GM12878 (cell line): ENCODE measurements around the gene SRI. TPM values are rescaled to one million over a fixed set of nuclear protein-coding genes. Genes with fewer than 3 reads are reported as not detected.

Experiments
- ATAC-seq: fragments of 200-7000 bp; cut with Tn5 transposase; 3 replicates; pipeline ENCODE4 v1.9.1; 2020; ENCODE audit warnings: mild to moderate bottlenecking, moderate library complexity
- BruUV-seq: library from RNA; stranded (reverse); fragments of 400-500 nt; replicated peaks from 2 replicates; lab custom pipeline; 2021; lab: Mats Ljungman, UMichigan
- CTCF ChIA-PET: fragments of 300-600 bp; sonication (Branson Sonifier 250); formaldehyde crosslinking; extraction: SDS; loops from one replicate; lab custom pipeline; 2021; ENCODE audit warnings: inconsistent platforms; lab: Yijun Ruan, JAX
- POLR2A ChIA-PET: fragments of 350-600 bp; formaldehyde crosslinking; extraction: SDS; loops from one replicate; lab custom pipeline; 2021; ENCODE audit warnings: inconsistent platforms; lab: Charles Lee
- RAD21 ChIA-PET: fragments of 300-600 bp; sonication (Branson Sonifier 250); formaldehyde crosslinking; loops from one replicate; lab custom pipeline; 2023; ENCODE audit warnings: antibody characterized with exemption; ENCODE audit not compliant: unreplicated experiment; lab: Charles Lee
- SMC1A ChIA-PET: fragments of 300-600 bp; sonication (Branson Sonifier 250); formaldehyde crosslinking; loops from one replicate; lab custom pipeline; 2023; ENCODE audit not compliant: unreplicated experiment, uncharacterized antibody; lab: Charles Lee
- DNase-seq: peaks from one replicate; pipeline ENCODE4 v3.0.0-alpha.2; 2011; ENCODE audit warnings: low read depth, low spot score
- FAIRE-seq: peaks from 3 replicates; lab custom pipeline; 2011; peaks lifted over from hg19 to GRCh38; lab: Jason Lieb, UNC
- H2AFZ ChIP-seq: 2 replicates; pipeline ENCODE4 v1.6.0; 2011; ENCODE audit warnings: low read depth, low read length, control low read depth; ENCODE audit not compliant: control insufficient read depth
- H3K27ac ChIP-seq: 2 replicates; pipeline ENCODE4 v1.5.1; 2011; ENCODE audit warnings: control low read depth; ENCODE audit not compliant: control insufficient read depth, insufficient read depth
- H3K27me3 ChIP-seq, 2 experiments: replicated peaks in 1 of 2; 2 replicates each; pipeline versions ENCODE4 v1.6.0 to v1.6.1; 2011; ENCODE audit warnings: low read length in 1 of 2; ENCODE audit not compliant: control insufficient read depth in 2 of 2, insufficient read depth in 2 of 2
- H3K36me3 ChIP-seq, 2 experiments: 2 replicates each; pipeline ENCODE4 v1.5.1; 2011; ENCODE audit warnings: low read length in 1 of 2; ENCODE audit not compliant: control insufficient read depth in 2 of 2, insufficient read depth in 2 of 2
- H3K4me1 ChIP-seq: 2 replicates; pipeline ENCODE4 v1.6.1; 2011; ENCODE audit warnings: mild to moderate bottlenecking, low read length, moderate library complexity, mixed read lengths; ENCODE audit not compliant: control insufficient read depth, insufficient read depth
- H3K4me2 ChIP-seq: 2 replicates; pipeline ENCODE4 v1.6.0; 2011; ENCODE audit warnings: control low read depth; ENCODE audit not compliant: control insufficient read depth, insufficient read depth
- H3K4me3 ChIP-seq: fragments of 200-600 bp; sonication (generic); 2 replicates; pipeline ENCODE4 v1.5.1; 2016
- H3K79me2 ChIP-seq: 2 replicates; pipeline ENCODE4 v1.6.0; 2011; ENCODE audit warnings: low read length; ENCODE audit not compliant: control insufficient read depth, insufficient read depth
- H3K9ac ChIP-seq: 2 replicates; pipeline ENCODE4 v1.8.0; 2011; ENCODE audit warnings: low read length, control low read depth, mixed read lengths; ENCODE audit not compliant: control insufficient read depth, insufficient read depth
- H3K9me3 ChIP-seq: replicated peaks from 3 replicates; pipeline ENCODE4 v1.5.1; 2011; ENCODE audit warnings: mild to moderate bottlenecking, low read length; ENCODE audit not compliant: control insufficient read depth, insufficient read depth
- H4K20me1 ChIP-seq: 2 replicates; pipeline ENCODE4 v1.6.0; 2011; ENCODE audit not compliant: control insufficient read depth, insufficient read depth
- CBX3 ChIP-seq: fragments of 200-600 bp; sonication (generic); IDR thresholded peaks from 2 replicates; pipeline ENCODE4 v1.6.1; 2016; ENCODE audit warnings: low read depth, borderline replicate concordance
- CHD4 ChIP-seq: fragments of 200-600 bp; sonication (generic); IDR thresholded peaks from 2 replicates; pipeline ENCODE4 v1.6.1; 2016; ENCODE audit warnings: mild to moderate bottlenecking
- ETV6 ChIP-seq, 2 experiments: fragments of 450-650 bp in 1 of 2; IDR thresholded peaks in 1 of 2; conservative IDR thresholded peaks in 1 of 2; 2 replicates each; pipeline ENCODE4 v1.6.1; 2014; ENCODE audit warnings: antibody characterized with exemption in 1 of 2, borderline replicate concordance in 1 of 2, low read depth in 1 of 2, mild to moderate bottlenecking in 1 of 2, moderate library complexity in 1 of 2
- HCFC1 ChIP-seq: fragments of 150-350 bp; IDR thresholded peaks from 2 replicates; pipeline ENCODE4 v1.6.1; 2014; ENCODE audit warnings: low read length
- NRF1 ChIP-seq: conservative IDR thresholded peaks from 2 replicates; pipeline ENCODE4 v1.6.1; 2011; ENCODE audit warnings: mild to moderate bottlenecking, low read depth, low read length, improper control_type of control experiment
- POLR2AphosphoS2 ChIP-seq: IDR thresholded peaks from 2 replicates; pipeline ENCODE4 v1.6.1; 2011; ENCODE audit warnings: low read depth, mild to moderate bottlenecking, low read length, improper control_type of control experiment, moderate library complexity
- RUNX3 ChIP-seq: IDR thresholded peaks from 2 replicates; pipeline ENCODE4 v1.6.1; 2012; ENCODE audit warnings: low read length, inconsistent platforms
- STAT3 ChIP-seq: IDR thresholded peaks from 2 replicates; pipeline ENCODE4 v1.6.1; 2011; ENCODE audit warnings: low read depth, low read length, improper control_type of control experiment
- TCF12 ChIP-seq: IDR thresholded peaks from 2 replicates; pipeline ENCODE4 v1.6.1; 2011; ENCODE audit warnings: low read depth, mild to moderate bottlenecking, low read length
- YY1 ChIP-seq: IDR thresholded peaks from 2 replicates; pipeline ENCODE4 v1.6.1; 2011; ENCODE audit warnings: low read depth, mild to moderate bottlenecking, low read length
- WGBS: methylation state at CpG from one replicate; pipeline ENCODE4 v1.1.6; 2016; ENCODE audit warnings: low lambda C conversion rate; ENCODE audit not compliant: insufficient replicate concordance, insufficient coverage; ENCODE audit errors: missing lambda C conversion rate; 5-methylcytosine and 5-hydroxymethylcytosine counted together
- in situ Hi-C: fragments of 300-500 bp; cut with MboI; formaldehyde crosslinking; loops from 9 replicates; pipeline ENCODE4 v1.14.3; 2018; ENCODE audit warnings: mixed read lengths
- intact Hi-C: fragments of 100-400 bp; cut with micrococcal nuclease; formaldehyde crosslinking; loops from one replicate; pipeline ENCODE4 v1.14.2; 2022; ENCODE audit not compliant: unreplicated experiment
- polyA plus RNA-seq, 11 experiments: library from polyadenylated mRNA; depleted of rRNA in 4 of 11; unstranded in 6 of 11; stranded (reverse) in 5 of 11; fragments of >200 nt; fragmentation: Nextera tagmentation in 4 of 11; fragmentation: Illumina TruSeq in 1 of 11; extraction: Ambion mirVana in 4 of 11; extraction: Trizol in 1 of 11; gene quantifications; 1 replicate in 1 of 11; 2 replicates in 10 of 11; pipeline versions ENCODE4 v1.2.1 to v1.2.3, GENCODE V29; 2011 to 2016; ENCODE audit warnings: inconsistent platforms in 2 of 11, missing spikeins in 2 of 11, low read depth in 1 of 11
- total RNA-seq, 4 experiments: library from RNA; depleted of rRNA in 3 of 4; stranded (reverse); fragments of >200 nt in 3 of 4; fragmentation: Illumina TruSeq in 1 of 4; extraction: Trizol in 1 of 4; gene quantifications; 2 replicates each; pipeline versions ENCODE4 v1.2.1 to v1.2.3, GENCODE V29; 2013 to 2021
- TF ChIP-seq, protein P1 (sequence below): fragments of 150-350 bp; IDR thresholded peaks from 2 replicates; pipeline ENCODE4 v1.6.1; 2014; ENCODE audit warnings: mild to moderate bottlenecking, low read depth, low read length
- TF ChIP-seq, protein P2 (sequence below): IDR thresholded peaks from 2 replicates; pipeline ENCODE4 v1.6.1; 2012; ENCODE audit warnings: low read depth, low read length, improper control_type of control experiment
- TF ChIP-seq, protein P3 (sequence below), 3 experiments: IDR thresholded peaks in 2 of 3; conservative IDR thresholded peaks in 1 of 3; 2 replicates each; pipeline ENCODE4 v1.5.1; 2011; ENCODE audit warnings: low read depth in 3 of 3, low read length in 3 of 3, mild to moderate bottlenecking in 3 of 3, control low read depth in 2 of 3, moderate library complexity in 2 of 3, inconsistent platforms in 1 of 3, mixed read lengths in 1 of 3; ENCODE audit not compliant: control insufficient read depth in 2 of 3, insufficient read depth in 1 of 3; ENCODE audit errors: extremely low read depth in 1 of 3

SRI gene
- total and polyA plus RNA-seq, 10 of the 15 experiments (the other 5 are each of a cell fraction or from before 2014, with no cell fraction given): 94.7 to 588 (median 242) TPM

DNA sequence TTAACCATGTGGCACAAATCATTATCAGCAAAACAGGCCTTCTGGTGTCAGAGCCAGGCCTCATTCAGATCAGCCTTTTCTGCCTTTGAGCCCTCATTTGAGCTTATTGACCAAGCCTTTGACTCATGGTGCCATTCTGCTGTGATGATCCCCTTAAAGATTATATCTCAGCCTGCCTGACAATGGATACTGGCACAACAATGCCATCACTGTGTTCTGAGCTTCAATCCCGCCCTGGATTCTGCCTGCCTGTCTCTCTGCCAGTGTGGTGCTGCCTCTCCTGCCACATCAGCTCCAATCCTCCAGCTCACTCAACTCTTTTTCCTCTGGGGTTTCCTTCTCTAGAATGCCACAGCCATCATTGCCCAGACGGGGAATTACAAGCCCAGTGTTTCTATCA lies 52.6 kb downstream of the SRI start:
- Histone ChIP-seq H3K27me3 (no peaks in the 10 kb centered on the region), H3K4me1 (no peaks in the 10 kb centered on the region), H3K79me2 (no peaks in the 10 kb centered on the region), H3K4me3 (no peak overlapping the region), H3K9ac (no peak overlapping the region), H3K27ac (no peak overlapping the region), H3K4me2 (no peak overlapping the region), H3K9me3 (no peaks in the 10 kb centered on the region), H4K20me1 (no peaks in the 10 kb centered on the region), H2AFZ (no peak overlapping the region), H3K36me3 (0 out of 4 replicates have a peak, but pooled peaks cover 0 to 5% of the 10 kb centered on the region in 2 experiments)
- ChIA-PET RAD21 (interaction anchor here (1.0 kb wide), 1 partner anchor 233 kb away, joined by 3 read pairs; the partner anchor contains the start of gene ADAM22), POLR2A (interaction anchor here (0.6 kb wide), 1 partner anchor 173 kb away, joined by 3 read pairs; no protein-coding TSS in a partner anchor), SMC1A (interaction anchor here (0.5 to 2.0 kb wide), 6 partner anchors 10 to 371 kb away, joined by 3 to 5 read pairs (median 4); no protein-coding TSS in a partner anchor), CTCF (interaction anchor here (1.0 to 1.1 kb wide), 2 partner anchors 354 to 370 kb away, joined by 3 to 5 read pairs; no protein-coding TSS in a partner anchor)
- in situ Hi-C loops: no loop called here
- no peak for FAIRE-seq
- no peak for TF ChIP-seq CBX3
- no peak for TF ChIP-seq POLR2AphosphoS2
- no peak for TF ChIP-seq STAT3
- no peak for TF ChIP-seq HCFC1
- TF ChIP-seq, protein P1, sequence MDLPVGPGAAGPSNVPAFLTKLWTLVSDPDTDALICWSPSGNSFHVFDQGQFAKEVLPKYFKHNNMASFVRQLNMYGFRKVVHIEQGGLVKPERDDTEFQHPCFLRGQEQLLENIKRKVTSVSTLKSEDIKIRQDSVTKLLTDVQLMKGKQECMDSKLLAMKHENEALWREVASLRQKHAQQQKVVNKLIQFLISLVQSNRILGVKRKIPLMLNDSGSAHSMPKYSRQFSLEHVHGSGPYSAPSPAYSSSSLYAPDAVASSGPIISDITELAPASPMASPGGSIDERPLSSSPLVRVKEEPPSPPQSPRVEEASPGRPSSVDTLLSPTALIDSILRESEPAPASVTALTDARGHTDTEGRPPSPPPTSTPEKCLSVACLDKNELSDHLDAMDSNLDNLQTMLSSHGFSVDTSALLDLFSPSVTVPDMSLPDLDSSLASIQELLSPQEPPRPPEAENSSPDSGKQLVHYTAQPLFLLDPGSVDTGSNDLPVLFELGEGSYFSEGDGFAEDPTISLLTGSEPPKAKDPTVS: no peak
- TF ChIP-seq CHD4: no peak
- TF ChIP-seq TCF12: no peak
- TF ChIP-seq NRF1: no peak
- no peak for TF ChIP-seq RUNX3
- TF ChIP-seq, protein P2, sequence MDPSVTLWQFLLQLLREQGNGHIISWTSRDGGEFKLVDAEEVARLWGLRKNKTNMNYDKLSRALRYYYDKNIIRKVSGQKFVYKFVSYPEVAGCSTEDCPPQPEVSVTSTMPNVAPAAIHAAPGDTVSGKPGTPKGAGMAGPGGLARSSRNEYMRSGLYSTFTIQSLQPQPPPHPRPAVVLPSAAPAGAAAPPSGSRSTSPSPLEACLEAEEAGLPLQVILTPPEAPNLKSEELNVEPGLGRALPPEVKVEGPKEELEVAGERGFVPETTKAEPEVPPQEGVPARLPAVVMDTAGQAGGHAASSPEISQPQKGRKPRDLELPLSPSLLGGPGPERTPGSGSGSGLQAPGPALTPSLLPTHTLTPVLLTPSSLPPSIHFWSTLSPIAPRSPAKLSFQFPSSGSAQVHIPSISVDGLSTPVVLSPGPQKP: no peak
- TF ChIP-seq, protein P3, sequence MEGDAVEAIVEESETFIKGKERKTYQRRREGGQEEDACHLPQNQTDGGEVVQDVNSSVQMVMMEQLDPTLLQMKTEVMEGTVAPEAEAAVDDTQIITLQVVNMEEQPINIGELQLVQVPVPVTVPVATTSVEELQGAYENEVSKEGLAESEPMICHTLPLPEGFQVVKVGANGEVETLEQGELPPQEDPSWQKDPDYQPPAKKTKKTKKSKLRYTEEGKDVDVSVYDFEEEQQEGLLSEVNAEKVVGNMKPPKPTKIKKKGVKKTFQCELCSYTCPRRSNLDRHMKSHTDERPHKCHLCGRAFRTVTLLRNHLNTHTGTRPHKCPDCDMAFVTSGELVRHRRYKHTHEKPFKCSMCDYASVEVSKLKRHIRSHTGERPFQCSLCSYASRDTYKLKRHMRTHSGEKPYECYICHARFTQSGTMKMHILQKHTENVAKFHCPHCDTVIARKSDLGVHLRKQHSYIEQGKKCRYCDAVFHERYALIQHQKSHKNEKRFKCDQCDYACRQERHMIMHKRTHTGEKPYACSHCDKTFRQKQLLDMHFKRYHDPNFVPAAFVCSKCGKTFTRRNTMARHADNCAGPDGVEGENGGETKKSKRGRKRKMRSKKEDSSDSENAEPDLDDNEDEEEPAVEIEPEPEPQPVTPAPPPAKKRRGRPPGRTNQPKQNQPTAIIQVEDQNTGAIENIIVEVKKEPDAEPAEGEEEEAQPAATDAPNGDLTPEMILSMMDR (IDR thresholded peaks at IDR 0.05 in 2 of 3, conservative IDR thresholded peaks at IDR 0.05 in 1 of 3; ENCODE audit: control insufficient read depth in 2 of 3, extremely low read depth in 1 of 3, insufficient read depth in 1 of 3, low read depth in 3 of 3, low read length in 3 of 3): no peak
- no peak for TF ChIP-seq YY1
- TF ChIP-seq ETV6 (conservative IDR thresholded peaks at IDR 0.05 in 1 of 2, IDR thresholded peaks at IDR 0.05 in 1 of 2; ENCODE audit: borderline replicate concordance in 1 of 2, low read depth in 1 of 2): no peak
- no TSS peak for BruUV-seq
- 90% methylated on average over 2 of the region's 2 CpGs for WGBS
- intact Hi-C loops: loop anchor here (5.0 kb wide), 1 partner anchor 50 kb away; no protein-coding TSS in a partner anchor
- no peak for DNase-seq
- ATAC-seq: no peak
